ENCODE data around the gene PLCB1. TPM values are rescaled to one million over a fixed set of nuclear protein-coding genes. Genes with fewer than 3 reads are reported as not detected.
A peak's percentile ranks its signal among the peaks of the same experiment; 100 is the strongest.

The PLCB1 gene
- total RNA-seq, 1 experiment from 2014 or later: 6.8 TPM

DNA sequence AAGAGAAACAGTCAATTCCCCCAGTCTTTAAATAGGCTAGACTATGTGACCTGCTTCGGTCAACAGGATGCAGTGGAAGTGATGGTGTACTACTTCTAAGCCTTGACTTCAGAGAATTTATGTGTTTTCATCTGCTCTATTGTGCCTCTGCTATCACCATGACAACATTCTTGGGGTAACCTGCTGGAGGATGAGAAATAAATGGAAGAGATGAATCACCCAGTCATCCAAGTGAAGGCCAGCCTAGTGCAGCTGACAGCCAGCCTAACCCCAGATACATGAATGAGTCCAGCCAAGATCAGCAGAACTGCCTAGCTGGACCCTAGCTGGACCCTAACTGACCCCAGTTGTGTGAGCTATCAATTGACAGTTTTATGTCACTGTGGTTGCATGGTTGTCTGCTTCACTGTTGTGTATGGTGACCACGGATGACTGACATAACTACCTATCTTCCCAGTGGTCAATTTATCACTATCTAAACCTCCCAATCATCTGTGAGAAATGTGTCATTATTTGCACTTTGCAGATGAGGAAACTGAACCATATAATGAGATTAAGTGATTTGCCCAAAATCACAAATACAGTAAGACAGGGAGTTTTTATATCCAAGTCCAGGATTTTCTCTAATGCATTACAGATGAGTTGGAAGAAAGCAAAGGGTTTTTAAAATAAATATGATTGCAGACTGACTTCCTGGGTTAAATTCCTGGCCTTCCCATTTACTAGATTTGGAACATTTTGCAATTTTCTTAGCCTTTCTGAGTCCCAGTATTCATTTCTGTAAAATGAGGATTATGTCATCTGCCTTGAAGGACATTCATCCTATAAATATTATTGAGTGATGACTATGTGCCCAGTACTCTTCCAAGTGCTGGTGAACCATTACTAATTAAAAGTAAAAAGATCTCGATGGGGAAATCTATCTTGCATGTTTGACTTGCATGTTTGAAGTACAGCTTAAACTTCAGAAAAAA is 800.4 kb downstream of the PLCB1 start:
- Histone ChIP-seq H3K4me1 (ENCODE audit: insufficient read depth, low read length, poor library complexity, severe bottlenecking) (peaks cover 15% of the 10 kb centered on the region), H3K9me3 (ENCODE audit: low read depth, low read length, poor library complexity, severe bottlenecking) (no peaks in the 10 kb centered on the region), H3K27me3 (replicated peaks; ENCODE audit: insufficient read depth, low read depth, low read length, poor library complexity) (no peaks in the 10 kb centered on the region), H3K36me3 (ENCODE audit: insufficient read depth, low read length, poor library complexity, severe bottlenecking) (no peaks in the 10 kb centered on the region), H3K4me3 (ENCODE audit: low read depth, low read length, poor library complexity, severe bottlenecking) (no peak overlapping the region), H3K27ac (ENCODE audit: low read depth, low read length, poor library complexity, severe bottlenecking) (no peak overlapping the region)
- intact Hi-C loops (cut with micrococcal nuclease; ENCODE audit: unreplicated experiment): no loop called here
- no peak for TF ChIP-seq EZH2 (IDR thresholded peaks at IDR 0.05; ENCODE audit: borderline replicate concordance, low read depth, low read length, poor library complexity, severe bottlenecking)
- TF ChIP-seq, protein P1, sequence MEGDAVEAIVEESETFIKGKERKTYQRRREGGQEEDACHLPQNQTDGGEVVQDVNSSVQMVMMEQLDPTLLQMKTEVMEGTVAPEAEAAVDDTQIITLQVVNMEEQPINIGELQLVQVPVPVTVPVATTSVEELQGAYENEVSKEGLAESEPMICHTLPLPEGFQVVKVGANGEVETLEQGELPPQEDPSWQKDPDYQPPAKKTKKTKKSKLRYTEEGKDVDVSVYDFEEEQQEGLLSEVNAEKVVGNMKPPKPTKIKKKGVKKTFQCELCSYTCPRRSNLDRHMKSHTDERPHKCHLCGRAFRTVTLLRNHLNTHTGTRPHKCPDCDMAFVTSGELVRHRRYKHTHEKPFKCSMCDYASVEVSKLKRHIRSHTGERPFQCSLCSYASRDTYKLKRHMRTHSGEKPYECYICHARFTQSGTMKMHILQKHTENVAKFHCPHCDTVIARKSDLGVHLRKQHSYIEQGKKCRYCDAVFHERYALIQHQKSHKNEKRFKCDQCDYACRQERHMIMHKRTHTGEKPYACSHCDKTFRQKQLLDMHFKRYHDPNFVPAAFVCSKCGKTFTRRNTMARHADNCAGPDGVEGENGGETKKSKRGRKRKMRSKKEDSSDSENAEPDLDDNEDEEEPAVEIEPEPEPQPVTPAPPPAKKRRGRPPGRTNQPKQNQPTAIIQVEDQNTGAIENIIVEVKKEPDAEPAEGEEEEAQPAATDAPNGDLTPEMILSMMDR (conservative IDR thresholded peaks at IDR 0.05; ENCODE audit: low read depth, low read length): no peak
- BruUV-seq (replicated peaks): no TSS peak
- DNase-seq (ENCODE audit: low spot score): peak; percentile 2
- CTCF ChIA-PET: no interaction called here
- POLR2A ChIA-PET (ENCODE audit: low non-redundant PET): no interaction called here

- Histone ChIP-seq H3K27me3 (replicated peaks; ENCODE audit: insufficient read depth, low read depth, low read length, poor library complexity) (no peaks in the 10 kb centered on the region), H3K27ac (ENCODE audit: low read depth, low read length, poor library complexity, severe bottlenecking) (no peak overlapping the region), H3K4me3 (ENCODE audit: low read depth, low read length, poor library complexity, severe bottlenecking) (no peak overlapping the region), H3K4me1 (ENCODE audit: insufficient read depth, low read length, poor library complexity, severe bottlenecking) (peaks cover 15% of the 10 kb centered on the region), H3K36me3 (ENCODE audit: insufficient read depth, low read length, poor library complexity, severe bottlenecking) (no peaks in the 10 kb centered on the region), H3K9me3 (ENCODE audit: low read depth, low read length, poor library complexity, severe bottlenecking) (no peaks in the 10 kb centered on the region)
- ChIA-PET POLR2A (ENCODE audit: low non-redundant PET) (no interaction called here), CTCF (no interaction called here)
- no peak for TF ChIP-seq EZH2 (IDR thresholded peaks at IDR 0.05; ENCODE audit: borderline replicate concordance, low read depth, low read length, poor library complexity, severe bottlenecking)
- TF ChIP-seq, protein P1 (conservative IDR thresholded peaks at IDR 0.05; ENCODE audit: low read depth, low read length): no peak
- no TSS peak for BruUV-seq (replicated peaks)
- DNase-seq (ENCODE audit: low spot score): peak; percentile 35
- intact Hi-C loops (cut with micrococcal nuclease; ENCODE audit: unreplicated experiment): no loop called here
Measured at GRCh38 chr20:8933381-8933807, 801.3 kb downstream of the PLCB1 start.

DNA sequence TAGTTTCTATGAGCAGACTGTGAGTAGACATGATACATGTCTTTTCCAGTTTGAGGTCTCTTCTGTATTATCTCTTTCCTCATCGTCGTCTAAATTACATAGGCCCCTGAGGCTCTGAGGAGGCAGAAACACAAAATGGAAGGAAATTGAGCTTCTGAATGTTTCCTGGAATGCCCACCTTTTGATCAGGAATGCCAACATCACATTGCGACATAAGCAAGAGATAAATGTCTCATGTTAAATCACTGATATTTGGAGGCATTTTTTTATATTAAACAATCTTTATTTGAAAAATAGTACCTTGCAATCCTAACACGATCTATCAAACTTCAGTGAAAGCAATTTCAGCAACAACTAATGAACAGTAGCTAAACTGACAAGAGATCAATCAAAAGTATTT is 802.3 kb downstream of the PLCB1 start:
- POLR2A ChIA-PET (ENCODE audit: low non-redundant PET): no interaction called here
- intact Hi-C loops (cut with micrococcal nuclease; ENCODE audit: unreplicated experiment): no loop called here

More for the DNA sequence above, 802.3 kb downstream of the PLCB1 start:
- DNase-seq (ENCODE audit: low spot score): no peak
- Histone ChIP-seq H3K27ac (ENCODE audit: low read depth, low read length, poor library complexity, severe bottlenecking) (no peak overlapping the region), H3K4me1 (ENCODE audit: insufficient read depth, low read length, poor library complexity, severe bottlenecking) (peaks cover 15% of the 10 kb centered on the region), H3K27me3 (replicated peaks; ENCODE audit: insufficient read depth, low read depth, low read length, poor library complexity) (no peaks in the 10 kb centered on the region), H3K9me3 (ENCODE audit: low read depth, low read length, poor library complexity, severe bottlenecking) (no peaks in the 10 kb centered on the region), H3K36me3 (ENCODE audit: insufficient read depth, low read length, poor library complexity, severe bottlenecking) (no peaks in the 10 kb centered on the region), H3K4me3 (ENCODE audit: low read depth, low read length, poor library complexity, severe bottlenecking) (no peak overlapping the region)
- TF ChIP-seq, protein P1 (conservative IDR thresholded peaks at IDR 0.05; ENCODE audit: low read depth, low read length): no peak
- TF ChIP-seq EZH2 (IDR thresholded peaks at IDR 0.05; ENCODE audit: borderline replicate concordance, low read depth, low read length, poor library complexity, severe bottlenecking): no peak
- CTCF ChIA-PET: no interaction called here
- no TSS peak for BruUV-seq (replicated peaks)

Other genes with a start within 250 kb of the PLCB1 start
- gene HAO1, start 191.8 kb upstream of the PLCB1 start, total RNA-seq (2021): not detected in 2 replicates
- 31.7 and 32.7 TPM in 2 replicates for gene TMX4, start 112.5 kb upstream of the PLCB1 start, total RNA-seq (2021)